Gastrocnemius medialis (tissue), 4 donors: Measurements from ENCODE around the gene ENSA.

Source experiments
- POLR2A ChIP-seq, 2 donors: fragments of 450-650 bp; IDR thresholded peaks; one replicate each; pipeline ENCODE4 v1.6.1; 2017; ENCODE audit warnings: antibody characterized with exemption in 2 of 2, mild to moderate bottlenecking in 2 of 2, moderate library complexity in 2 of 2
- TF ChIP-seq, protein P1 (sequence below), 5 experiments: fragments of 450-650 bp in 3 of 5; fragments of 200-600 bp in 2 of 5; sonication (generic) in 2 of 5; IDR thresholded peaks in 4 of 5; conservative IDR thresholded peaks in 1 of 5; 1 replicate in 4 of 5; 2 replicates in 1 of 5; pipeline ENCODE4 v1.5.1; 2016 to 2019; ENCODE audit warnings: antibody characterized with exemption in 5 of 5, mild to moderate bottlenecking in 3 of 5, moderate library complexity in 3 of 5

DNA sequence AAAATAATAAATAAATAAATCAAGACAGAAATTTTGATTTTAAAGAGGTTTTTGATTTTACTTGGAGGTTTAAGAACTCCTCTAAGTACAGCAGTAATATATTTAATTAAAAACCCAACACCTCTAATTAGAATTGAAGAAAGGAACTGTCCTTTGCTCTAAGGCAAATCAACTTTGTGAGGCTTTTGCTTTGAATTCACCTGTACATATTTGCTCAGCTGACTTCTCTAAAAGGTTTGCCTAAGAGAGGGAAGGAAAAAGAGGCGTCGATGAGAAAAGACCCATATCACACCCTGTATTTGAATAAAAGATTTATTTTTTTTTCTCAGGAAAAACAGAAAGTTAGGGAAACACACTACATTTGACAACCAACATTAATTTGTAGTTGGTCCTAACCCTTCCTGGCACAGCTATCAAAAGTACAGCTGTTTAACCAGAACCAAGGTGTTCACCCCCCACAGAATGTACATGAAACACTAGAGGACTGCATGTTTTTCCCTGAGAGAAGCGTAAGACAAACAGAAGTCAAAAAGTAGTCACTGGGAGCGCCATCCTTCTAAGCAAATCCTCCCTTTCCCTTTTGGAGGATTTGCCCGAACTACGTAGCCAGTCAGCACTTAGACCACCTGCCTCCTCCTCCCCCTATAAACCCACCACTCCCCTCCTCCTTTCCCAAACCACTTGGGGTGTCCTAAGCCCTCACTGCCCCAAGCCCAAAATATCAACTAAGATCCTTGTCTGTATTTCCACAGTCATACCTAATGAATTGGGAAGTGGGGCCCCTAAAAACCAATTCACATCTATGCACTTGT is 54.9 kb downstream of the ENSA start:
- TF ChIP-seq, protein P1, sequence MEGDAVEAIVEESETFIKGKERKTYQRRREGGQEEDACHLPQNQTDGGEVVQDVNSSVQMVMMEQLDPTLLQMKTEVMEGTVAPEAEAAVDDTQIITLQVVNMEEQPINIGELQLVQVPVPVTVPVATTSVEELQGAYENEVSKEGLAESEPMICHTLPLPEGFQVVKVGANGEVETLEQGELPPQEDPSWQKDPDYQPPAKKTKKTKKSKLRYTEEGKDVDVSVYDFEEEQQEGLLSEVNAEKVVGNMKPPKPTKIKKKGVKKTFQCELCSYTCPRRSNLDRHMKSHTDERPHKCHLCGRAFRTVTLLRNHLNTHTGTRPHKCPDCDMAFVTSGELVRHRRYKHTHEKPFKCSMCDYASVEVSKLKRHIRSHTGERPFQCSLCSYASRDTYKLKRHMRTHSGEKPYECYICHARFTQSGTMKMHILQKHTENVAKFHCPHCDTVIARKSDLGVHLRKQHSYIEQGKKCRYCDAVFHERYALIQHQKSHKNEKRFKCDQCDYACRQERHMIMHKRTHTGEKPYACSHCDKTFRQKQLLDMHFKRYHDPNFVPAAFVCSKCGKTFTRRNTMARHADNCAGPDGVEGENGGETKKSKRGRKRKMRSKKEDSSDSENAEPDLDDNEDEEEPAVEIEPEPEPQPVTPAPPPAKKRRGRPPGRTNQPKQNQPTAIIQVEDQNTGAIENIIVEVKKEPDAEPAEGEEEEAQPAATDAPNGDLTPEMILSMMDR (IDR thresholded peaks at IDR 0.05 in 4 of 5, conservative IDR thresholded peaks at IDR 0.05 in 1 of 5) = no peak
- no peak for TF ChIP-seq POLR2A (IDR thresholded peaks at IDR 0.05)
